Osteoblast (primary cell): ENCODE data around the gene KRTAP10-11. TPM values are rescaled to one million over a fixed set of nuclear protein-coding genes. Genes with fewer than 3 reads are reported as not detected.
"Not testable (repeated sequence)": the region's sequence is repeated elsewhere in the genome, so short reads cannot be mapped to it uniquely, and the experiment has no call there.

ENCODE experiments used
- DNase-seq: peaks from one replicate; pipeline ENCODE4 v3.0.0; 2011; ENCODE audit warnings: low spot score, mixed read lengths; ENCODE audit not compliant: insufficient read length; ENCODE audit errors: missing footprints
- H2AFZ ChIP-seq: 2 replicates; pipeline ENCODE4 v1.6.0; 2011; ENCODE audit warnings: mild to moderate bottlenecking, low read length
- H3K27ac ChIP-seq: 2 replicates; pipeline ENCODE4 v1.5.1; 2011; ENCODE audit warnings: mild to moderate bottlenecking, low read depth, low read length, moderate library complexity
- H3K27me3 ChIP-seq: 2 replicates; pipeline ENCODE4 v1.6.0; 2012; ENCODE audit warnings: mild to moderate bottlenecking, control low read depth, inconsistent platforms, low read length, moderate library complexity; ENCODE audit not compliant: insufficient read depth
- H3K36me3 ChIP-seq: 2 replicates; pipeline ENCODE4 v1.5.1; 2011; ENCODE audit warnings: mild to moderate bottlenecking, low read length, control low read depth, moderate library complexity; ENCODE audit not compliant: insufficient read depth
- H3K4me1 ChIP-seq: 2 replicates; pipeline ENCODE4 v1.5.1; 2011; ENCODE audit warnings: mild to moderate bottlenecking, low read length, control low read depth, moderate library complexity; ENCODE audit not compliant: insufficient read depth
- H3K4me2 ChIP-seq: 2 replicates; pipeline ENCODE4 v1.6.0; 2011; ENCODE audit warnings: mild to moderate bottlenecking, low read length; ENCODE audit not compliant: insufficient read depth
- H3K4me3 ChIP-seq: fragments of 200-600 bp; sonication (generic); 3 replicates; pipeline ENCODE4 v1.5.1; 2012; ENCODE audit warnings: mild to moderate bottlenecking, low read length, inconsistent platforms; ENCODE audit not compliant: insufficient read depth
- H3K79me2 ChIP-seq: 2 replicates; pipeline ENCODE4 v1.6.0; 2012; ENCODE audit warnings: mild to moderate bottlenecking, low read length, control low read depth, inconsistent platforms; ENCODE audit not compliant: insufficient read depth
- H3K9me3 ChIP-seq: 2 replicates; pipeline ENCODE4 v1.5.1; 2011; ENCODE audit warnings: low read depth, low read length, control low read depth
- H4K20me1 ChIP-seq: 2 replicates; pipeline ENCODE4 v1.6.0; 2012; ENCODE audit warnings: mild to moderate bottlenecking, low read length, control low read depth; ENCODE audit not compliant: insufficient read depth
- total RNA-seq: library from RNA; depleted of rRNA; stranded (reverse); fragments of >200 nt; gene quantifications from 2 replicates; pipeline ENCODE4 v1.2.3, GENCODE V29; 2012
- TF ChIP-seq, protein P1 (sequence below): IDR thresholded peaks from 2 replicates; pipeline ENCODE4 v1.5.1; 2011; ENCODE audit warnings: mild to moderate bottlenecking, low read depth, low read length, moderate library complexity; ENCODE audit errors: extremely low read depth

Gene KRTAP10-11
- total RNA-seq, 1 donor = not detected

- Histone ChIP-seq H3K4me3 (no peak overlapping the region), H3K27ac (no peak overlapping the region), H2AFZ (no peak overlapping the region), H3K27me3 (peaks cover 10% of the 10 kb centered on the region), H4K20me1 (no peaks in the 10 kb centered on the region), H3K4me2 (no peak overlapping the region), H3K79me2 (no peaks in the 10 kb centered on the region), H3K36me3 (no peaks in the 10 kb centered on the region), H3K4me1 (no peaks in the 10 kb centered on the region), H3K9me3 (no peaks in the 10 kb centered on the region)
- TF ChIP-seq, protein P1, sequence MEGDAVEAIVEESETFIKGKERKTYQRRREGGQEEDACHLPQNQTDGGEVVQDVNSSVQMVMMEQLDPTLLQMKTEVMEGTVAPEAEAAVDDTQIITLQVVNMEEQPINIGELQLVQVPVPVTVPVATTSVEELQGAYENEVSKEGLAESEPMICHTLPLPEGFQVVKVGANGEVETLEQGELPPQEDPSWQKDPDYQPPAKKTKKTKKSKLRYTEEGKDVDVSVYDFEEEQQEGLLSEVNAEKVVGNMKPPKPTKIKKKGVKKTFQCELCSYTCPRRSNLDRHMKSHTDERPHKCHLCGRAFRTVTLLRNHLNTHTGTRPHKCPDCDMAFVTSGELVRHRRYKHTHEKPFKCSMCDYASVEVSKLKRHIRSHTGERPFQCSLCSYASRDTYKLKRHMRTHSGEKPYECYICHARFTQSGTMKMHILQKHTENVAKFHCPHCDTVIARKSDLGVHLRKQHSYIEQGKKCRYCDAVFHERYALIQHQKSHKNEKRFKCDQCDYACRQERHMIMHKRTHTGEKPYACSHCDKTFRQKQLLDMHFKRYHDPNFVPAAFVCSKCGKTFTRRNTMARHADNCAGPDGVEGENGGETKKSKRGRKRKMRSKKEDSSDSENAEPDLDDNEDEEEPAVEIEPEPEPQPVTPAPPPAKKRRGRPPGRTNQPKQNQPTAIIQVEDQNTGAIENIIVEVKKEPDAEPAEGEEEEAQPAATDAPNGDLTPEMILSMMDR = no peak
- no peak for DNase-seq
Observed at GRCh38 chr21:44684483-44684882, 38.3 kb downstream of the KRTAP10-11 start.

- H3K27me3 ChIP-seq = peaks cover 12% of the 10 kb centered on the region
- H4K20me1 ChIP-seq, H3K9me3 ChIP-seq, H3K36me3 ChIP-seq, DNase-seq, H3K4me3 ChIP-seq, H3K4me2 ChIP-seq, H2AFZ ChIP-seq, H3K27ac ChIP-seq, H3K4me1 ChIP-seq, H3K79me2 ChIP-seq: not testable (repeated sequence)
Observed at GRCh38 chr21:44685050-44685449, 38.8 kb downstream of the KRTAP10-11 start.

GRCh38 chr21:44686000-44686781 is 40.0 kb downstream of the KRTAP10-11 start:
- Histone ChIP-seq H2AFZ (no peak overlapping the region), H3K4me1 (no peaks in the 10 kb centered on the region), H3K36me3 (no peaks in the 10 kb centered on the region), H3K27me3 (peaks cover 18% of the 10 kb centered on the region), H3K9me3 (no peaks in the 10 kb centered on the region), H3K27ac (no peak overlapping the region), H4K20me1 (no peaks in the 10 kb centered on the region), H3K4me3 (no peak overlapping the region), H3K4me2 (no peak overlapping the region), H3K79me2 (no peaks in the 10 kb centered on the region)
- no peak for DNase-seq
- TF ChIP-seq, protein P1 = no peak

GRCh38 chr21:44686843-44687561 is 40.8 kb downstream of the KRTAP10-11 start:
- H3K4me1 ChIP-seq = no peaks in the 10 kb centered on the region
- H3K27ac ChIP-seq = no peak overlapping the region
- no peaks in the 10 kb centered on the region for H4K20me1 ChIP-seq
- no peaks in the 10 kb centered on the region for H3K36me3 ChIP-seq
- TF ChIP-seq, protein P1 = no peak
- H3K4me2 ChIP-seq = no peak overlapping the region
- peaks cover 18% of the 10 kb centered on the region for H3K27me3 ChIP-seq
- H3K9me3 ChIP-seq = no peaks in the 10 kb centered on the region
- H3K79me2 ChIP-seq = no peaks in the 10 kb centered on the region
- H2AFZ ChIP-seq = no peak overlapping the region
- no peak for DNase-seq
- H3K4me3 ChIP-seq = no peak overlapping the region
